ENCODE results near the gene OAF. TPM values are rescaled to one million over a fixed set of nuclear protein-coding genes. Genes with fewer than 3 reads are reported as not detected.
"Not testable (repeated sequence)": the region's sequence is repeated elsewhere in the genome, so short reads cannot be mapped to it uniquely, and the experiment has no call there.

OAF gene
- 45.9 and 57.6 TPM in 2 replicates for total RNA-seq (2014; rRNA removed; shearing (Covaris generic))

- peak; percentile 57 for DNase-seq (ENCODE audit: low spot score)
Measured at GRCh38 chr11:120210626-120211521, at the start of gene OAF. Gene OAF (plus strand): TSS chr11:120211032. CDS start chr11:120211280, 248 bp downstream.

GRCh38 chr11:120167659-120168058 lies 43.2 kb upstream of the OAF start:
- no peak for DNase-seq (ENCODE audit: low spot score)

- DNase-seq (ENCODE audit: low spot score): no peak
Measured at GRCh38 chr11:120168108-120168959, 42.5 kb upstream of the OAF start.

GRCh38 chr11:120168960-120169681 lies 41.7 kb upstream of the OAF start:
- peak; percentile 6 for DNase-seq (ENCODE audit: low spot score)

- no peak for DNase-seq (ENCODE audit: low spot score)
Measured at GRCh38 chr11:120169981-120170698, 40.7 kb upstream of the OAF start.

GRCh38 chr11:120170741-120171261 lies 40.0 kb upstream of the OAF start:
- no peak for DNase-seq (ENCODE audit: low spot score)

- peak; percentile 65 for DNase-seq (ENCODE audit: low spot score)
Measured at GRCh38 chr11:120172054-120172911, 38.5 kb upstream of the OAF start.

- DNase-seq (ENCODE audit: low spot score): no peak
Measured at GRCh38 chr11:120173019-120173705, 37.7 kb upstream of the OAF start.

GRCh38 chr11:120173807-120174206 lies 37.0 kb upstream of the OAF start:
- DNase-seq (ENCODE audit: low spot score): no peak

GRCh38 chr11:120174866-120175265 lies 36.0 kb upstream of the OAF start:
- no peak for DNase-seq (ENCODE audit: low spot score)

- no peak for DNase-seq (ENCODE audit: low spot score)
Measured at GRCh38 chr11:120178561-120179056, 32.2 kb upstream of the OAF start.

GRCh38 chr11:120179057-120179672 lies 31.7 kb upstream of the OAF start:
- DNase-seq (ENCODE audit: low spot score): no peak

- DNase-seq (ENCODE audit: low spot score): not testable (repeated sequence)
Measured at GRCh38 chr11:120180063-120180462, 30.8 kb upstream of the OAF start.

GRCh38 chr11:120180551-120181232 lies 30.1 kb upstream of the OAF start:
- DNase-seq (ENCODE audit: low spot score): peak; percentile 35

GRCh38 chr11:120181376-120181975 lies 29.4 kb upstream of the OAF start:
- DNase-seq (ENCODE audit: low spot score): no peak

GRCh38 chr11:120182372-120182771 lies 28.5 kb upstream of the OAF start:
- DNase-seq (ENCODE audit: low spot score): no peak

GRCh38 chr11:120182790-120183491 lies 27.9 kb upstream of the OAF start:
- no peak for DNase-seq (ENCODE audit: low spot score)
